Urothelium cell line (cell line): ENCODE results near the gene RPL3.

Source experiments
- DNase-seq: peaks from one replicate; pipeline ENCODE4 v3.0.0; 2011; ENCODE audit warnings: low spot score, mixed read lengths
- FAIRE-seq: peaks from 2 replicates; lab custom pipeline; 2011; peaks lifted over from hg19 to GRCh38; lab: Jason Lieb, UNC

RPL3 gene

DNA sequence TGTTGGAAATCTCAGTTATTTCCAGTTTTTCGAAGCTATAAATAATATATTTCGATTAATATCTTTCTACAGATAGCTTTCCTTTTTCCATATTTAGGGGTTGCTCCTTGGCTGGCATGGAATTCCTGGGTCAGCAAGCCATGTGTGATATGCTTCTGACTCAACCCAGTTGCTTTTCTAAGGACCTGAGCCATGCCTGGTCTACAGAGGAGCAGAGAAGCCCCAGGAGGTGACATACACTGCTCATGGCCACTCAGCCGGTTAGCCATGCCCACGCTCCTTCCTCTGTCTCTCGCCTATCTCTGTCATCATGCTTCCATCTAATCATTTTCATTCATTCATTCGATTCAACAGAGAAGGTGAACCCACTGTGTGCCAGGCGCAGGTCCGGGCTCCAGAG is 51.4 kb downstream of the RPL3 start:
- FAIRE-seq = no peak

DNA sequence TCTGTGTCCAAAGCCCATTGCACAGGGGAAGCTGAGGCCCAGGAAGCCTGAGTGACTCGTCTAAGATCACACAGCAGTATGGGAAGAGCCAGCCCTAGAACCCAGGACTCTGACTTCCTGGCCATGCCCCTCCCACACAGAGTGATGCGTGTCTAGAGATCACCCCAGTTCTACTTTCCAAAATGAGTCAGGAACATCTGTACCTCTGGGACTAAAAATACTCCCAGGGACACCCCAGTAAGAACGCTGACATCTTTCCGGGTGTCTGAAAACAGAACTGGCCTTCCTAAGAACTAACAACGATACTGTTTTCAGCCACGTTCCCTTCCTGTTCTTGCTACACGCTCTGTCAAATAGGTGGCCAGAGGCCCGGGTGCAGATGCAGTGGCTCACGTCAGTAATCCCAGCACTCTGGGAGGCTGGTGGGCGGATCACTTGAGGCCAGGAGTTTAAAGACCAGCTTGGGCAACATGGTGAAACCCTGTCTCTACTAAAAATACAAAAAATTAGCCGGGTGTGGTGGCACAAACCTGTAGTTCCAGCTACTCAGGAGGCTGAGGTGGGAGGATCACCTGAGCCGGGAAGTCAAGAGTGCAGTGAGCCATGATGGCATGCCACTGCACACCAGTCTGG is 52.9 kb downstream of the RPL3 start:
- FAIRE-seq = no peak
- no peak for DNase-seq

More for the DNA sequence above, 51.4 kb downstream of the RPL3 start:
- DNase-seq = no peak

GRCh38 chr22:39265143-39265886 is 54.1 kb downstream of the RPL3 start:
- no peak for DNase-seq
- FAIRE-seq = peak; percentile 17

GRCh38 chr22:39264349-39265038 is 54.9 kb downstream of the RPL3 start:
- no peak for FAIRE-seq
- DNase-seq = no peak

DNA sequence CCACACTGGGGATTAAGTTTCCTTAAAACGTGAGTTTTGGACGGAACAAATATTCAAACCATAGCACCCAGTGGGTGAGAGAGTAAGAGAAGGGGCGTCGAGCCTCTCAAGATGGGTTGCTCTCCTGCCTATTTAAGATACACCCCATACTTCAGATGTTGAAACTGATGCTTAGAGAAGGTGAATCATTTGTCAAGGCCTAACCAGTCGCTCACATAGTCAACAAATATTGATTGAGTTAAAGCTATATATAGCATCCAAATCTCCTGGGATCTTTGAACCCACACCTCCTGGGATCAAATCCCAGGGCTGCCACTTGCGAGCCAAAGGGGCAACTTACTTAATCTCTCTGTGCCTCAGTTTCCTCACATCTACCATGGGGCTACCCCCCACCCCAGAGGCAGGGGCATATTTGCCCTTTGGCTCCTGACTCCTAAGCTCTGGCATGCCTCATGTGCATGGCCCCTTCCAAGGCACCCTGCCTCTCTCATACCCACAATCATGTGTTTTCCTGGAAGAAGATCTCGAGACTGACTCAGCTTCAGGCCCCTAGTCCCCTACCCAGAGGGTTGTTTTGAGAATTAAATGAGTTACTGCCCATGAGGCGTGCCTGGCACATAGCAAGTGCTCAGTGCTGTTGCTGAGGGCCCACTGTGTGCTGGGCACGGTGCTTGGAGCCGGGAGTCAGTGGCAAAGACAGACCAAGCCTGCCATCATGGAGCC is 55.6 kb downstream of the RPL3 start:
- FAIRE-seq (peak; percentile 55), DNase-seq (no peak)
